ENCODE results near the gene USP6NL.

DNA sequence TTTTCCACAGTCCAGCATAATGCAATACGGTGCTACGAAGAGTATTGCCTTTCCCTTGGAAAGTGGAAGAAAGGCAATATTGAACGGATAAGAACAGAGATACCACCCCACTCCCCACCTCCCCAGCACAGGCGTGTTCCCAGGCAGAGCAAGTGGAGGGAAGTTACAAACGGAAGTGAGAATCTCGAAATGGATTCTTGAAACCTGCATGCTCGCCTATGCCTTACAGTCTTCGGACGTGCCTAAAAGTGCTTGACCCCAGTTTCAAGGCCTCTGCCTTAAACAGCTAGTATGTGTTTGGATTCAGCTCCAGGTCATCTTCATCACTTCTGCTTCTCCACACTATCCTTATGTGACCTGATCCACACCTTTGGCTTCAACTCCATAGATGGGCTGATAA is 35.0 kb upstream of the USP6NL start:
- TF ChIP-seq POLR2AphosphoS5 (IDR thresholded peaks at IDR 0.05; ENCODE audit: borderline replicate concordance, low read depth, low read length) (no peak), EZH2 (IDR thresholded peaks at IDR 0.05) (no peak), FOXP2 (optimal IDR thresholded peaks at IDR 0.05; ENCODE audit: control extremely low read depth, extremely low read length, insufficient read depth) (no peak)

All from SK-N-MC (cell line).